Fibroblast of villous mesenchyme (primary cell): ENCODE measurements around the gene AIRE. TPM values are rescaled to one million over a fixed set of nuclear protein-coding genes. Genes with fewer than 3 reads are reported as not detected.
A peak's percentile ranks its signal among the peaks of the same experiment; 100 is the strongest.
"Not testable (repeated sequence)": the region's sequence is repeated elsewhere in the genome, so short reads cannot be mapped to it uniquely, and the experiment has no call there.

Experiments
- DNase-seq: peaks from one replicate; pipeline ENCODE4 v3.0.0-alpha.2; 2010; ENCODE audit warnings: low read depth
- H3K4me3 ChIP-seq: 2 replicates; pipeline ENCODE4 v1.5.1; 2011; ENCODE audit warnings: low read depth, mild to moderate bottlenecking, low read length
- total RNA-seq: library from RNA; depleted of rRNA; stranded (reverse); fragments of >200 nt; gene quantifications from 2 replicates; pipeline ENCODE4 v1.2.3, GENCODE V29; 2012
- TF ChIP-seq, protein P1 (sequence below): IDR thresholded peaks from 2 replicates; pipeline ENCODE4 v1.5.1; 2012; ENCODE audit warnings: low read depth, mild to moderate bottlenecking, low read length; ENCODE audit not compliant: insufficient read depth

AIRE gene
- total RNA-seq, result under 0.01 TPM in 1 of 2 replicates, not detected in the other

DNA sequence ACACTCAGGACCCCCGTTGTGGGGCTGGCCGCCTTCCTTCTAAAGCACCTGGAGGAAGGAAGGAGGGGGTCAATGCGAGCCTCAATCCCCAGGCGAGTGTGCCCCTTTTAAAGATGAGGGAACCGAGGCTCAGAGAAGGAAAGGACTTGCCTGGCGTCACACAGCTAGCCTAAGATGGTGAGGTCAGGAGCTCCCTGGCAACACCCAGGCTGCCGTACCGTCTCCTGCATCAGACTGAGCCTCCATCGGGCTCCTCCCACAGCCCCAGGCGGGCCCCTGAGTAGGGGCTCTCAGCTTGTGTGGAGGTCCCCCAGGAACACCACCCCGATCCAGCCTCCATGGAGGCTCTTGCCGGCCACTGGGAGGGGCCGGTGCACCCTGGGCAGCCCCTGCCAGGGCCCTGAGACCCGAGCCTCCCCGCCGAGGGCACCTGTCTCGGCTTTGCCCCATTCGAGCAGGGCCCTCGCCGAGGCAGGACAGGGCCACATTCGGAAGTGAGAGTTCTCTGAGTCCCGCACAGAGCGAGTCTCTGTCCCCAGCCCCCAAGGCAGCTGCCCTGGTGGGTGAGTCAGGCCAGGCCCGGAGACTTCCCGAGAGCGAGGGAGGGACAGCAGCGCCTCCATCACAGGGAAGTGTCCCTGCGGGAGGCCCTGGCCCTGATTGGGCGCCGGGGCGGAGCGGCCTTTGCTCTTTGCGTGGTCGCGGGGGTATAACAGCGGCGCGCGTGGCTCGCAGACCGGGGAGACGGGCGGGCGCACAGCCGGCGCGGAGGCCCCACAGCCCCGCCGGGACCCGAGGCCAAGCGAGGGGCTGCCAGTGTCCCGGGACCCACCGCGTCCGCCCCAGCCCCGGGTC, at the start of gene AIRE:
Gene AIRE (plus strand): TSS at position 739 of the 855 bp plus-strand sequence. CDS start 131 bp downstream, outside the sequence.
- TF ChIP-seq, protein P1, sequence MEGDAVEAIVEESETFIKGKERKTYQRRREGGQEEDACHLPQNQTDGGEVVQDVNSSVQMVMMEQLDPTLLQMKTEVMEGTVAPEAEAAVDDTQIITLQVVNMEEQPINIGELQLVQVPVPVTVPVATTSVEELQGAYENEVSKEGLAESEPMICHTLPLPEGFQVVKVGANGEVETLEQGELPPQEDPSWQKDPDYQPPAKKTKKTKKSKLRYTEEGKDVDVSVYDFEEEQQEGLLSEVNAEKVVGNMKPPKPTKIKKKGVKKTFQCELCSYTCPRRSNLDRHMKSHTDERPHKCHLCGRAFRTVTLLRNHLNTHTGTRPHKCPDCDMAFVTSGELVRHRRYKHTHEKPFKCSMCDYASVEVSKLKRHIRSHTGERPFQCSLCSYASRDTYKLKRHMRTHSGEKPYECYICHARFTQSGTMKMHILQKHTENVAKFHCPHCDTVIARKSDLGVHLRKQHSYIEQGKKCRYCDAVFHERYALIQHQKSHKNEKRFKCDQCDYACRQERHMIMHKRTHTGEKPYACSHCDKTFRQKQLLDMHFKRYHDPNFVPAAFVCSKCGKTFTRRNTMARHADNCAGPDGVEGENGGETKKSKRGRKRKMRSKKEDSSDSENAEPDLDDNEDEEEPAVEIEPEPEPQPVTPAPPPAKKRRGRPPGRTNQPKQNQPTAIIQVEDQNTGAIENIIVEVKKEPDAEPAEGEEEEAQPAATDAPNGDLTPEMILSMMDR, result no peak
- peak within 1 kb of the TSS; percentile 21 for H3K4me3 ChIP-seq
- DNase-seq, result no peak

DNA sequence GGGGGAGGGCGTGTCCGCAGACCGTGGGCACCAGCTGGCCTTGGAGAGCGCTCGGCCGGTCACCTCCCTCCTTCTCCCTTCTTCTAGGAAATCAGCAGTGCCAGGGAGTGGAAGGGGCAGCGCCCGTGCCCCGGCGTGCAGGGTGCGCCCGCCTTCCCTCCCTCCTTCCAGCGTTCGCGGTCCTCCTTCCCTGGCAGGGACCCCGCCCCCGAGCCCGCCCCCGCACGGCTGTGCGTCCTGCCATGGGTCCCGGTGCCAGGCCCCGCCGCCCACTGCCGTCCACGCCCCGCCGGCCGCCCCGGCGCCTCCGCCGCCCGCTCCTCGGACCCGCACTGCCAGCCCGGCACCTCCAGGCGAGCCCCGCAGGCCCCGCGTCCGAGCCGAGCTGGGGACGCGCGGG, 45.3 kb upstream of the AIRE start:
- not testable (repeated sequence) for H3K4me3 ChIP-seq, DNase-seq

DNA sequence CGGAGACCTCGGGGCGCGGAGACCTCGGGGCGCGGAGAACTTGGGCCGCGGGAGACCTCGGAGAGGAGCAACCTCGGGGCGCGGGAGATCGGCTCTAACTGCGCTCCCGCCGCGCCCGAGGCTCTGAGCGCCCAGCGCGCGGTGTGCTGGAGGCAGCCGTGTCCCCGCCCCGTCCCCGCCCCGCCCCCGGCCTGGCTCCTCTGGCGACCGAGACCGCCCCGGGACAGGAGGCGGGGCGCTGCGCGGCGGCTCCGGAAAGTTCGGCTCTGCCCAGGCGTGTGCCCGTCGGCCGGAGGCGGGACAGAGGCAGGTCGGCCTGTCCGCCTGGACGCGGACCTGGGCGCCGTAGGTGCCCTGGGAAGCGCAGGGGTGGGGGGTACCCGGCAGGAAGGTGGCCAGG, 44.8 kb upstream of the AIRE start, which contains the start of gene ICOSLG:
Gene ICOSLG (minus strand): TSS at position 102 of the 400 bp plus-strand sequence. CDS start 126 bp downstream, outside the sequence.
- not testable (repeated sequence) for H3K4me3 ChIP-seq, DNase-seq

DNA sequence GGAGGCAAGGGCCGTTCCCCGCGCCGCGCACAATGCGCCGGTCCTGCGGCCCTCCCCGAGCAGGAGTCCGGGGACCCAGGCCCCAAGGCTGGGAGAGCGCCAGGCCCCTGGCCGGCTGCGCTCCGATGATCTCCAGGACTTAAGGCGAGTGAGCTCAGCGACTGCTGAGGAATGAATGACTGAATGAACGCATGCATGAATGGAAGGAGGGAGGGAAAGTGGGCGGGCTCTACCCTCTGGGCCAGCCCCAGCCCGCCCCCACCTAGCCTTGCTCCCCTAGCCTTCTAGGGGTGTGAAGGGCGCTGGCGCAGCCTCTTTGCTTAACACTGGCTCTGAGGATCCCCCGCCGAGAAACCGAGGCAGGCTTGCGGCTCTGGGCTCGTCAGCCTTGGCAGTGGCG, 44.4 kb upstream of the AIRE start:
- DNase-seq, H3K4me3 ChIP-seq: not testable (repeated sequence)

DNA sequence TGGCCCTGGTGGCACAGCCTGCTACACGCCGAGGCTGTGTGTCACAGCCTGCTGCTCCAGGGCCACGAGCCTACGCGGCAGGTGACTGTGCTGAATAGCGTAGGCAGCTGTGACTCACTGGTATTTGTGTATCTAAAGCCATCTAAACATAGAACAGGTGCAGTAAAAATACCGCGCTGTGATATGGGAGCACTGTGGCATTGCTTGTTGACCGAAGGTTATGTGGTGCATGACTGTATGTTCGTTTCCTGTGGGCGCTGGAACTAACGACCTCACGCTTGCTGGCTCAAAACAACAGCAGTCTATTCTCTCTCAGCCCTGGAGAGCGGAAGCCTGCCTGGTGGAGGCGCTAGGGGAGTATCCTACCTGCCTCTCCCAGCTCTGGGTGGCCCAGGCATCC, 41.7 kb upstream of the AIRE start:
- H3K4me3 ChIP-seq, DNase-seq: not testable (repeated sequence)

DNA sequence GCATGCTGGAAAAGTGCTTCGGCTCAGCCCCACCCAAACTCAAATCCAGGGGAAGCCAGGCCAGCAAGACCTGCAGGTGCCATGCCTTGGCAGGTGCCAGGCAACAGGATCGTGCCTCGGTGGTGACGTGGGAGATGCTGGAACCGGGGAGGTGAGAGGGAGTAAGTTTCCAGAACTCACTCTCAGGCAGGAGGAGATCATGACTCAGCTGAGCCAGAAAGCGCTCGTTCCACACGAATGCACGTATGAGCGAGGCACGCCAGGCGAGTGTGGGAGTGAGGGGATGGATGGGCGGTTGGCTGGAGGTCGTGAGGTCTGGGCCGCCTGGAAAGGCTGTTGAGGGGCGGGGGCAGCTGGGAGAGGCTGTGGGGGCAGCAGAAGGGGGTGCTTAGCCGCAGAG, 37.8 kb upstream of the AIRE start:
- DNase-seq, H3K4me3 ChIP-seq: not testable (repeated sequence)

DNA sequence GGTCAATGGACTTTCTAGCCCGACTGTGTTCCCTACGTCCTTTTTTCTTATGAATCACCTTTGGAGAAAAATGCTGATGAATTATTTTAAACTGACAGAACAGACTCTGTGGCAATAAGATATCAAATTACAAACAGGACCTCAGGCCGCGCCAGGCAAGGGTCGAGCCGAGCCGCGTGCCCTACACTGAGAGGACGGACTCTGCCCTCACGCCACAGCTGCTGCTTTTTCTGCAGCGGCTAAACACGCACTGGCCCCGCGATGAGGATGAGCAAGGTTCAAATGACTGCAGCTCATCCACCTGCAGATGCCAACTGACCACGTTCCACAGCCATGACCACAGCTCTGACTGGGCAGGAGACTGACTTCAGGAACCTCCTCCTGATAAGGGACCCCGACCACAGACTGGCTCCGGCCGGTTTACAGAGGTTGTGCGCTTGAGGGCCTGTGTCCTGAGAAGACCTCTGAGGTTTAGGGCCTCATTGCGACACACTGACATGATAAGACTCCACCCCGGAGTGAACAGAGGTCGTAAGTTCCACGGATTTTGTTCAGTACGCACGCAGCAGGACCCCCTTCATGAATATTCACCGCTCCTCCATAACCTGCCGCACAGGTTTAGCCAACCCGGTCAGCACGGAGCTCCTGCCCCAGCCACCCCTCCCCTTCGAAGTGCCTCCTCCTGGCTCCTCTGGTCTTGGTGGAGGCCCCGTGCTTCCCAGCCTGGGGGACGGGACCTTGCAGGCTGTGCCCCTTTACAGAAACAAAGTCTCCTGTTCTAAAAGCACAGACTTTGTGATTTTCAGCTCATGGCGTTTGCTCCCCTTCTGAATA, 36.3 kb upstream of the AIRE start:
- DNase-seq, H3K4me3 ChIP-seq: not testable (repeated sequence)

DNA sequence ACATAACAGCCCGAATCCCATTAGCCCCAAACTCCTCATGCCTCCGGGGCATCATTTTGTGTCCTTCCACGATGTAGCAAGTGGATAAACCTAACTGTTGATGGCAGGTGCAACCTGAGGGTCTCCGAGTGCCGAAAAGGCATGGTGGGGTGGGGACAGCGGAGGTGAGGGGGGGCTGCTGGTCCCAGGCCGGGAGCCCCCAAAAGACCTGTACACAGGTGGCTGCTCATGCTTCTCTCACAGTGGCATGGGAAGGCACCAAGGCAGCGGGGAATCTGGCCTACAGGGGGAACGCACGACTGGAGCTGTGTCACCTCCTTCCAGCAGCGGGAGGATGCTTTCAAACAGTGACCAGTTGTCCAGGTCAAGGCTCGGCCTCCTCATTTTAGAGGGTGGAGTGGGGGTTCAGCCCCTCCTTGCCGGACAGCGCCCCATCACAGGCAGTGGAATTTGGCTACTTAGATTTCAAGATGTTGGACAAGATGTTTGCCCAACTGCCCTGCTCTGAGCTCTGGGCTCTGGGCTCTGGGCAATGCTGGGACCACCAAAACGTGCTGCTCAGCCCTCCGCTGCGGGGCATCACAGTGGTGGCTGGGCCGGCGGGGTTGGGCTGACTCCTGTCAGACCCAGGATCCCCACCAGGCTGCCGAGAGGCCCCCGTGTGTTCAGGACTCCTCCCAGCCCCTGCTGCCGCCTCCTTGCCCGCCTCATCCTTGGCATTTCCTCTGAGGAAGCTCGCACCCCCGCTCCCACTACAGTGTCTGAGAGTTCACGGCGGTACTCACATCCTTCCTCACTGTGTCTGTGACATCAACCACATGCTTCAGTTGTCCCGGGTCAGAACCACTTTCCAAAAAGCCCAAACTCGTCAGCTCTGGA, 31.6 kb upstream of the AIRE start:
- TF ChIP-seq, protein P1, result no peak
- H3K4me3 ChIP-seq, result no peak overlapping the region
- DNase-seq, result no peak

DNA sequence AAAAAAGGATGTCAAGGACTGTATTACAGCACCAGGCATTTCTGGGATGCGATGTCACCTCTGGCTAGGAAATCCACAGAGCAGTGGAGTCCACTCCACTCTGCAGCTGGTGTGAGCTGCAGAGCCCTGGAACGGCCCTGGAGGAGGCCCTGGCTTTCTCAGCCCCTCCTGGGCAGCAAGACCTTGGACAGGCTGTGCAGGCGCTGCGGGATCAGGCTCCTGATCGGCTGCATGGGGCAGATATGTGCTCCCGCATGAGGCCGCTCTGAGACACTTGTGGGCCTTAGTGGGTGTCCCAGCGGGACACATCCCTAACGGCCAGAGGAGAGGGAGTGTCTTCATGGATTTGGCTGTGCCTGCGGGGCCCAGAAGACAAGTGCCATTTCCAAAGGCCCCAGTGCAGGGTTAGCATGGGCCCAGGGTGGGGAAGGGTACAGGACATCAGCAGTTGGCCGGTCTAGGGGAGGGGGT, 30.1 kb upstream of the AIRE start:
- peak; percentile 16 for DNase-seq
- TF ChIP-seq, protein P1, result no peak
- no peak overlapping the region for H3K4me3 ChIP-seq
